SU-DHL-6 (cell line): ENCODE results near the gene SPIRE2.
"Not testable (repeated sequence)": the region's sequence is repeated elsewhere in the genome, so short reads cannot be mapped to it uniquely, and the experiment has no call there.

Experiments used
- CTCF ChIP-seq: fragments of 200-600 bp; sonication (generic); IDR thresholded peaks from one replicate; pipeline ENCODE4 v1.5.1; 2017; ENCODE audit warnings: antibody characterized with exemption, mild to moderate bottlenecking, low read length, moderate library complexity; ENCODE audit not compliant: insufficient read depth, poor library complexity, severe bottlenecking
- EZH2phosphoT487 ChIP-seq: fragments of 200-600 bp; sonication (generic), shearing (Covaris generic); conservative IDR thresholded peaks from 2 replicates; pipeline ENCODE4 v1.6.1; 2018; ENCODE audit warnings: mild to moderate bottlenecking, antibody characterized with exemption, low read length, moderate library complexity, mixed read lengths

GRCh38 chr16:89793092-89793491, 35.2 kb upstream of the SPIRE2 start:
- TF ChIP-seq CTCF, EZH2phosphoT487: not testable (repeated sequence)
